Dedifferentiated amniotic fluid mesenchymal stem cell (primary cell): ENCODE data around the gene RPE65.
A peak's percentile ranks its signal among the peaks of the same experiment; 100 is the strongest.
"Not testable (repeated sequence)": the region's sequence is repeated elsewhere in the genome, so short reads cannot be mapped to it uniquely, and the experiment has no call there.

Source experiments
- DNase-seq: peaks from one replicate; pipeline ENCODE4 v3.0.0-alpha.2; 2016; ENCODE audit errors: extremely low spot score

RPE65 gene

GRCh38 chr1:68453060-68453670, 3.4 kb upstream of the RPE65 start:
- peak; percentile 40 for DNase-seq

- no peak for DNase-seq
Measured at GRCh38 chr1:68448365-68448764, 1.4 kb downstream of the RPE65 start.

- no peak for DNase-seq
Measured at GRCh38 chr1:68445709-68446108, 4.0 kb downstream of the RPE65 start.

GRCh38 chr1:68442822-68443556, 6.8 kb downstream of the RPE65 start:
- DNase-seq: peak; percentile 51

GRCh38 chr1:68442006-68442405, 7.7 kb downstream of the RPE65 start:
- no peak for DNase-seq

- no peak for DNase-seq
Measured at GRCh38 chr1:68438310-68438709, 11.4 kb downstream of the RPE65 start.

- DNase-seq: no peak
Measured at GRCh38 chr1:68433395-68433794, 16.4 kb downstream of the RPE65 start.

GRCh38 chr1:68431076-68431475, 18.7 kb downstream of the RPE65 start:
- DNase-seq: no peak

GRCh38 chr1:68429233-68429808, 20.4 kb downstream of the RPE65 start:
- DNase-seq: no peak

- no peak for DNase-seq
Measured at GRCh38 chr1:68426594-68426993, 23.2 kb downstream of the RPE65 start.

- DNase-seq: no peak
Measured at GRCh38 chr1:68421350-68421749, 28.4 kb downstream of the RPE65 start.

GRCh38 chr1:68409426-68409825, 40.3 kb downstream of the RPE65 start:
- no peak for DNase-seq

- no peak for DNase-seq
Measured at GRCh38 chr1:68401506-68401905, 48.2 kb downstream of the RPE65 start.

GRCh38 chr1:68395575-68395974, 54.2 kb downstream of the RPE65 start:
- not testable (repeated sequence) for DNase-seq

GRCh38 chr1:68392474-68392873, 57.3 kb downstream of the RPE65 start:
- not testable (repeated sequence) for DNase-seq

GRCh38 chr1:68385798-68386524, 63.8 kb downstream of the RPE65 start:
- not testable (repeated sequence) for DNase-seq

GRCh38 chr1:68384872-68385411, 64.8 kb downstream of the RPE65 start:
- DNase-seq: peak; percentile 34

GRCh38 chr1:68384321-68384813, 65.4 kb downstream of the RPE65 start:
- peak; percentile 98 for DNase-seq

- DNase-seq: no peak
Measured at GRCh38 chr1:68383092-68383491, 66.7 kb downstream of the RPE65 start.

GRCh38 chr1:68379085-68379478, 70.7 kb downstream of the RPE65 start:
- no peak for DNase-seq
